GM18861 (cell line): ENCODE results near the gene KRTAP5-2.

Experiments used
- ATAC-seq: cut with Tn5 transposase; IDR thresholded peaks from one replicate; pipeline ENCODE4 v1.9.1; 2021; ENCODE audit not compliant: unreplicated experiment

The KRTAP5-2 gene

DNA sequence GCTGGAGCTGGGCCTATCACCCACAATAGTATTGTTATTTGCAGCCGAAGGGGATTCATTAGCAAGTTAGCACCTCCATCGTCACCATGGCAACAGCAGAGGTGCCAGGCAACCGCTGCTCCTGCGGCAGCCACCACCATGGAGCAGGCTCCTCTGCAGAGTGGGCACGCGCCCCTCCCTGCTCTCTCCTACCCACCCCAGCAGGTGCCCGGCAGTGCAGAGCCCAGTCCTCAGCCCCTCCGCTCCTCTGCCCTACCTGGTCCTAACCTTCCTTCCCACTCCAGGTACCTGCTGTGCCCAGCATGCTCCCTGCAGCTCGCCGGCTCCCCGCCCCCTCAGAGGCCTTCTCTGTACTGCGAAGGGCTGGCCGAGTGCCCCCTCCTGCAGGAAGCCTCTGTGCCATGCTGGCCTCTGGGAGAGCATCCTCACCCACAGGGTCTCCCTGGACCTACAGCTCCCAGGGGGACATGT is 29.6 kb downstream of the KRTAP5-2 start:
- ATAC-seq = no peak

DNA sequence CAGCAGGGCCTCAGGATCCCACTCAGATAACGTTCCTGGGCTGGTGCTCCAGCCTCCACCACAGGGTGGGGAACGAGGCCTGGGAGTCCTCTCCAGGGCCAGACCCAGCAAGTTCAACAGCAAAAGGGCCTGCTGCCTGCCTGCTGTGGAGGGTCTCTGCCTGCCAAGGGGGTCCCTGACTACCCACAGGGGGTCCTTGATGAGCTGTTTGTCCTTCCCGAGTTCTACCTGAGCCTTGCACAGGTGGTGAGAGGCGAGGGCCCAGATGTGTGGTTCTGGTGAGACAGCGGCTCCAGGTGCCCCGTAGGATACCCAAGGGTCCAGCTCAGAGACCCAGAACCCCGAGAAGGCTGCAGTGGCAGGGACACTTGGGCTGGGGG is 30.4 kb downstream of the KRTAP5-2 start:
- ATAC-seq = no peak

DNA sequence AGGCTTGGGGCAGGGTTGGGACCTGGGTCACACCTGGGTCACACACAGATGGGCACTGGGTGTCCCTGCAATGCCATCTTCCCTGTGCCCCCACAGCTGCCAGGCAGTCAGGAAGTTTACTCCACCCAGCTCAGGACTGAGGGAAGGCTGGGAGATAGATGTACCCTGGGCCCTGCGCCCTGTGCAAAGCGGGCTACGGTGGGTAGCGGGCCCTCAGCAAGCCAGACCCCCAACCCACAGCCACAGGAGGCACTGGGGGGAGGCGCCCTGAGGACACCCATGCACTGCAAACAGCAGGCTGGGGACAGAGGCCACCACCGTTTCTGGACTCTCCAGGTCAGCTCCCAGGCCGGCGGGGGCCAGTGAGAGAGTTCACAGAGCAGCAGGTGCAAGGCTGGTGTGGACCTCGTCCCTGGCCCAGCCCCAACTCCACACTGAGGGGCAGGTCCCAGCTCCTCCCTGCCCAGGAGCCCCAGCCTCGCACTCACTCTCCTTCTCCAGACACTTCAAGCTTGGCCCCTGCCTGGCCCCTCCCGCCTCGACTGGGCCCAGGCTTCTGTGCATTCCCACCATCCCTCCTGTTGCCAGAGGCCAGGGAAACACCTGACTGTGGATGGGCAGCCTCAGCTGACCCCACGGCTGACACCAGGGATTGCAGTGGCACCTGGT is 30.9 kb downstream of the KRTAP5-2 start:
- no peak for ATAC-seq

DNA sequence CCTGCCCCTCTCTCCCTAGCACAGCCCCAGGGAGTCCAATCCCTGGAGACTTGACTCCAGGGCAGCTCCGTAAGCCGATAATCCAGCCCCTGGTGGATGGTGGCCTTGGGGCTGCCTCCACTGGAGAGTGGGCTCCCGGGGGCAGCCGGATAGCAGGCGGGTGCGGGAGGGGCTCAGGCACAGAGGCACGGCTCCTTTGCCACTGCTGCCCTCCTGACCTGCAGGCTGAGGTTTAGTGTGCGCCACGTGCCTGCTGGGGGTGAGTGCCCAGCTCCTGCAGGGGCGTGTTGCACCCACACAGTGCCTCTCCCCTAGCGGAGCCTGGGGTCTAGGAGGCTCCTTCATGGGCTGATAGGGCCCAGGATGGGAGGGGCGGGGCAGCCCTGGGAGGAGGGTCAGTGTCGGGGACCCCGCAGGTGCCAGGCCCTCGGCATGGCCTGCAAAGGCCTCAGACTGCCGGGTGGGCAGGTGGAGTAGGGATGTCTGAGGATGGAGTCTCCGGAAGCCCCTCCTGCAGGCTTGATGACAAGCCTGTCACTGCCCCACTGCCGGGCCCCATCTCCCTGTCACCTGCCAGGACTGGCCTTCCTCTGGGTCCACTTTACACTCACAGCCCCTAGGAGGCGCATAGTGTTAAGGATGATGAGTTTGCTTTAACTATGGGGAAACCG is 31.6 kb downstream of the KRTAP5-2 start:
- ATAC-seq = no peak

DNA sequence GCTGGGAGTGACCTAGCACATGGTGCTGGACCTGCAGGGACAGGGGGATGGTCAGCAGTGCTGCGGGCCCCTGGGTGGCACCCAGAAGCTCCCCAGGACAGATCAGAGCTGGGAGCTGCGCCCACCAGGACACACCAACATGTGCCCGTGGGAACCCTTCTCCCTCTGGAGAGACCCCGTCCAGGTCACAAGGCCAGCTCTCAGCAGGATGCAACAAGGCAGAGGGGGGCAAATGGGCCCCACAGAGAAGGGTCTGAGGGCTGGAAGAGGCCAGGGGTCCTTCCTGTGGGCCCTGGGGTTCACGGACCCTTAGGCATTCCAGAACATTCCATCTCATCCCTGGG is 32.2 kb downstream of the KRTAP5-2 start:
- ATAC-seq = no peak

DNA sequence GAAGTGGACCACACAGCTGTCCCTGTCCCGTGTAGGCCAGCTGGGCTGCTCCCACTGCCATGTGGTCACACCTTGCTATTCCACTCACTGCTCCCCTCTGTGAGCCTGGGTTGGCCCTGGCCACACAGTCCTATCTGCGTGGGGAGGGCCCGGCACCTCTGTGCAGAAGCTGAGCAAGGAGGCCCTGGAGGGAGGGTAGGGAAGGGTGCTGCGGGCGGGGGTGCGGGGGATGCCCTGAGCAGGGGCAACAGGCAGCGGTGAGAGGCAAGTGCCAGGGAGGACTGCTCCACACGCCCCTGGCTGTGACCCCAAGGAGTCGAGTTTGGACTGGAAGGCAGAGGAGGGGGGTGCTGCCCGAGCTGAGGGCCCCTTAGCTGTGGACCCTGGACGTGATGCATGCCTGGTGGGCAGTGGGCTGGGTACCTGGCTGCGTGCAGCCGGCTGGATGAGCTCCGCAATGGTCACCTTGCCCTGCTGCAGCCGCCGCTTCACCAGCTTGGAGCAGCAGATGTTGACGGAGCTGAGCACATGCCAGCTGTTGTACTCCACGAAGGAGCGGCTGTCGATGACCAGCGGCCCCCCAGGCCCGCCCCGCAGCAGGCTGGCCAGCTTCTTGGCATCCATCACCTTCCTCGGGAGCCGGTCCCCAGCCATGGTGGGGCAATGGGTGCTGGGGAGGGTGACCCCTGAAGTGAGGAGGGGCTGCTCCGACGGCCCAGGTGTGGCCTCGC is 32.8 kb downstream of the KRTAP5-2 start:
- no peak for ATAC-seq

DNA sequence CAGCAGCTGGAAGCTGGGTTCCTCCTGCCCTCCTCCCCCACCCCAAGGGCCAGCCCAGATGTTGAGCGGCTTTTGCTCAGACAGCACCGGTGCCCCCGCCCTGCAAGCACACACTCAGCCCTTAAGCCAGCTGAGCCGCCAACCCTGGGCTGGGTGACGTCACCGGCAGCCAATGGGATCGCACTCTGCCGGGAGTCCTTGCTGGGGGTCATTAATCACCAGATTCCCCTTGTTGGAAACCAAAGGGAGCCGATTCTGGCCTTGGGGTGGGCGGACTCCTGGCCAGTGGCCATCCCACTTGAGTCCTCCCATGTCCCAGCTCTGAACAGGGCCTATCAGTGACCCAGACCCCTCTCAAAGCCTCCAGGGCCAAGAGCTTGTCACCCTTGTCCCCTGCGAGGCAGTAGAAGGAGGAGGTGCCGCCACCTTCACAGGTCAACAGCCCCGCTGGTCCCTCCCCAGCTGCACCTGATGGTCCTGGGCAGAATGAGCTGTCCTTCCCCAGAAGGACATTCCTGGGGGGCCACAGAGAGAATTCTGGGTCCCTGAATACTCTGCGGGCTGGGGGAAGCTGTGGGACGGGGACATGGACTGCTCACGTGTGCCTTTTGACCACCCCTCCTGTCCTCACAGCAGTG is 33.4 kb downstream of the KRTAP5-2 start:
- no peak for ATAC-seq

DNA sequence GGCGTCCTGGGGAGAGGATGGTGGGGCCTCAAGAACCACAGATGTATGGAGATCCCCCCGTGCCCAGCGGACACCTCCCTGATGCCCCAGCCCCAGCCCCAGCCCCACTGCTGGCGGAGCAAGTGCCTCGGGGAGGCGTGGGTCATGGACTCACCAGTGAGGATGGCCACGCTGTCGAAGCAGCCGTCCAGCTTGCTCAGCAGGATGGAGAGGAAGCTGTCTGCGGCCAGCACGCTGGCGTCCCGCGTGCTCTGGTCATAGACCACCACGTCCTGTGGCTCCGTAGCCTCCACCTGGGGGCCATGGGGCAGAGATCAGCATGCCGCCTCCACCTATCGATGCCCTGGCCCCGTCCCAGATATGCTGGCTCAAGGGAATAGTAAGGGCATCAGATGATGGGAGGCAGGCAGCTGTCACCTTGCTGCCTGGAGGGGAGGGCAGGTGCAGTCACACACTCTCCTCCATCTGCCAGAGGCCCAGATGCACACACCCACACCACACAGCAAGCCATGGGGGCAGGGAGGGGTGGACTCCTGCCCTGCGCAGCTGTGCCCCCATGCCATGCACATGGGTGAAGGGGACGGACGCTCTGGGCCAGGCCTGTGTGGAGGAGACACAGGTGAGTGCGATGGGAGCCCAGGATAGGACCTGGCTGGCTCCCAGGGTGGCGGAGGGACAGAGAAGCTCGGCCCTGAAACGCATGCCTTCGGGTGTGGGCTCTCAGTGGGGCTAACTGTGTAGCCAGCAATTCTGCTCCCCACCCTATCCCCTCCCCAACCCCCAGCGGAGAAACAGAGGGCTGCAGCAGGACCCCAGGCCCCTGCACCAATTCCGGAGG is 34.2 kb downstream of the KRTAP5-2 start:
- no peak for ATAC-seq

DNA sequence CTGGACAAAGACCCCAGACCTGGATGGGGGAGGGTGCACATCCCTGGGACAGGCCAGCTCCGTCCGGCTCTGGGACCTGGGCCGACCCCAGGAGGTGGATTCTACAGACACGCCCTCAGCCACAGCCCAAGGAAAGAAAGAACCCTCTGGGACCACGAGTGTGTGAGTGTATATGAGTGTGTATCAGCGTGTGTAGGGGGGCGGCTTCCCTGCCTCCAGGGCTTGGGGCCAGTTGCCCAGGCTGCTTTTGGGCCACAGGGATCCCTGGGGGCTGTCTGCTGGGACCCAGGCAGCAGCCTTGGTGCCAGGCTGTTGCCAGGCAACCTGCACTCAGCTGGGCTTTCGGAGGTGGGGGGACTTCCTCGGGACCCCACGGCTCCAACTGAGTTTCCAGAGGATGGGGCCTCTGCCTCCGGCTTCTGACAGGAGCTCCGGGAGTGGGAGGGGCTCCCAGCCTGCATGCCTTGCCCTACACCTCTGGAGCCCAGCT is 34.9 kb downstream of the KRTAP5-2 start:
- no peak for ATAC-seq

DNA sequence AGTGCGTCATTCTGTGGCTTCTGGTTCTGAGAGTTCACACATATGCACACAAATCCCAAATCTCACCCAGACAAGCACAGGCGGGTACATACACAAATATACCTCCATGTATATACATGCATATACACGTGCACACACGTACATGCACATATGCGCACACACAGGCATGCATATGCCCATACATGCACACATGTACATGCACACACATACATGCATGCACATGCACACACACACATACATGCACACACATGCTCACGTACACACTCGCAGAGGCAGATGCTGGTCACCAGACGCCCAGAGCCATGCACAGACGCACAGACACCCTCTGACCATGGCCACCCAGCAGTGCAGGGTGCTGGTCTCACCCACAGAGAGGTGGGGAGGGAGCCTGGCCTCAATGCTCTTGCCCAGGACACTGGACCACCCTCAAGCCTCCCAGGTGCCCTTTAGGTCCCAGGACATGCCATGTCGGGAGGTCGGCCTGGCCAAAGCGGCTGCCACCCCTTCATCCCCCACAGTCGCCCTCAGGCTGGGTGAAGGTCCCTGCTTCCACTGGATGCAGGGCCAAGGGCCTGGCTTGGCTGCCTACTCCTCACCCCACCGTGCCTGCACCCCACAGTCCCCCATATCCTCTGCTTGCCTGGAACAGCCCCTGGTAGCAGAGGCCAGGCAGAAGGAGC is 35.5 kb downstream of the KRTAP5-2 start:
- ATAC-seq = no peak

DNA sequence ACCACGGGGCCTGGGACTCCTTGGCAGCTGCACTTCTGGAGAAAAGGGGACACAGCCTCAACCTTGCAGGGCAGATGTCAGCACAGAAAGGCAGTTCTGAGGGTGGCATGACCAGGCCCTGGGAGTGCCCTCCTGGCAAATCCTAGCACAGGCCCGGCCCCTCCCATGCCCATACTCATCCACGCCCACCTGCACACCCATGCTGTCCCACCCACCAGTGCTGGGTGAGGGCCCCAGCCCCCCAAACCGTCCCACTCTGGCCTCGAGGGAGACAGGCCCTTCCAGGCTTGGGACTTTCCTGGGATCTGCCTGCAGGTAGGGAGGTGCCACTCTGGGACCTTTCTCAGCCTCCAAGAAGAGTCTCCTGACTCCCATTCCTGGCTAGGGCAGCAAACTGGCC is 36.1 kb downstream of the KRTAP5-2 start:
- ATAC-seq = no peak

DNA sequence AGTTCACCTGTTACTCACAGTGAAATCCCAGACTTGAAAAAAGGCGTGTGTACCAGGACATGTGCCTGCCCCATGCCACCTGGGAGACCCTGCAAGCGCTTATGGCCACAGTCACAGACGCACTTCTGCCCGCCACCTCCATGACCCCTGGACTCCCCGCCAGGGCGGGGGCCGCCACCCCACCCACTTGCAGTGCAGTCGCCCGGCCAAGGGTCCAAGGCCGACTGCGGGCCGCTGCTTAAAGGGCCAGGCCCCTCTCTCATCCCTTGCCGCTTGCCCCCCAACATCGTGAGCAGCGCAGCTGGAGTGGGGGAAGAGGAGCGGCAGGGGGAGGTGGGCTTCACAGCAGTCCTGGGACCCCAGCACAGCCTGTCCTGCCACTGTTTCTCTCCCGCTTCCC is 36.8 kb downstream of the KRTAP5-2 start:
- no peak for ATAC-seq

DNA sequence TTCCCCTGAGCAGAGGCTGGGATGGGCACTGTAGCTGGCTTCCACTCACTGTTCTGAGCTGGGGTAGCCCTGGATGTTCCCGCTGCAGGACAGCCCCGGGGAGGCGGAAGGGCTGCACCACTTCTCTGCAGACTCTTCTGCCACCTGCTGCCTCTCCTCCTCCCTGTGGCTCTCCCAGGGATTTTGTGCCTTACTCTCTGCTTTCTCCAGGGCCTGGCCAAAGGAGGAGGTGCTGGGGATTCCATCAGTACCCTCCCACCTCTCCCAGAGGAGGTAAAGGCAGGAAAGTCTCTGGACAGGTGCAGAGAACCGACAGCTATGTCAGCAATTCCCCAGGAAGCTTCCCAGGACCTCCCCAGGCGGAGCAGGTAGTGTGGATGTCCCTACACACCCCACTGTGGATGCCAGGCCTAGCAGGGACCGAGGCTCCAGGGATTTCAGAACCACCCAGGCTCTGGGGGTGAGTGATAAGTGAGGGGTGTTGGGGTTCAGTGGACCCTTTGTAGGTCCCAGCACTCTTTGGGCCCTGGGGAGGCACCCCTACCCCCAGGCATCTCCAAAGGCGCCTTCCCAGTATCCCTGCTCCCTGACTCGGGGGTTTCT is 37.3 kb downstream of the KRTAP5-2 start:
- no peak for ATAC-seq

DNA sequence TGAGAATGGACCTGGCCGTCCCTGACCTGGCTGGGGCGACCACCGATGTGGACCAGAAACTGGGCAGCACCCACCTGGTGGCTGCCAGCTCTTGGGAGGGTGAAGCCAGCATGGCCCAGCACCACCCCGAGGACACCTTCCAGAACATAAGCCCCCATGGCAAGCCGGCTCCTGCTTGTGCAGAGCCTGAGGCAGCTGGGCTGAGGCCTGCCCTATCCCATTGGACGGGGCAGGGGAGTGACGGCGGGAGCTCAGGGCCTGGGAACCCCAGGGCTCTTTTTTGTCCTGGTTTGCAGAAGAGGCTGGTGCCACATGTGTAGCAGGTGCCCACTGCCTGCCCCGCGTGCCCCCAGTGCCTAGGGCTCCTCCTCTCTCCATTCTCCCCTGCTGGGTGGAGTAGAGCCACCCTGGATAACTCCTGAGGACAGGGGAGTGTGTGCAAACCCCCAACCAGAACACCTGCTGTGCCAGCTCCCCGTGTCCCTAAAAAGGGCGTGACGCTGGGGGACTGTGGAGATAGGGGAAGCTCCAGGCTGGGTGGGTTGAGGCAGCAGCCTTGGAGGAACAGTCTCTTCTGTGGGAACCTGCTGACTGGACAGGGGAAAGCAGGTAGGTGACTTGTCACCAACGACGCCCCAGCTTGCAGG is 38.0 kb downstream of the KRTAP5-2 start:
- ATAC-seq = no peak

DNA sequence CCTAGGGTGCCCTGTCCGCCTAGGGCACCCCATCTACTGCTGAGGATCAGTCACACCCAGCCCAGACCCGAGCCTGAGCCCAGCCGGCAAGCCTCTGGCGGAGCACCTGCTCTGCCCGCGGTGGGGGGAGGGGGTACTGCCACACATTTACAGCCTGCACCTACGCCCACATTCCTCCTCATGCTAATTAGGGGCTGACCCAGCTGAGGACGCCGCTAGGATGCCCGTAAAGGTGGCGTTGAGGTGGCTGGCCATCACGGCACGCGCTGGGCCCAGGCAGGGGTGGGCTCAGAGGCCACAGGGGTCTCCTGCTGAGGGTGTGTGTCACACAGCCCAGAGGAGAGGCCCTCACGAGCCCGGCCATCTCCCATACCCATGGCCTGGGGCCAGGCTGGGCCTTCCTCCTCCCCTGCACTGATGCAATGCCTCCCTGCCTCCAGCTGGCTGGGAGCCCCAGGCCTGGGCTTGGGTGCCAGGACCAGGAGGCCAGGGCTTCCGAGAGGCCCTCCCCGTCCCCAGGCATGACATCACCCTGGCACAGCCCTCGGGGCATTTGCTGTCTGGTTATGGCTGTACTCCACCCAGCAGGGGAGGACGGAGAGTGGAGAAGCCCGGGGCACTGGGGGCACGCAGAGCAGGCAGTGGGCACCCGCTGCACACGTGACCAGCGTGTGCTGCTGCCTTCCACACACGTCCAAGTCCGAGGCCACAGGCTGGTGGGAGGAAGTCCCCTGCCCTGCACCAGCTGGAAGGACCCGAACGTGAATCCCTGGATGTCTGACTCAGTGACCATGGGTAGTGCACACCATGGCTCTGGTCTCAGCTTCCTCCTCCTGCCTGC is 38.8 kb downstream of the KRTAP5-2 start:
- ATAC-seq = no peak

DNA sequence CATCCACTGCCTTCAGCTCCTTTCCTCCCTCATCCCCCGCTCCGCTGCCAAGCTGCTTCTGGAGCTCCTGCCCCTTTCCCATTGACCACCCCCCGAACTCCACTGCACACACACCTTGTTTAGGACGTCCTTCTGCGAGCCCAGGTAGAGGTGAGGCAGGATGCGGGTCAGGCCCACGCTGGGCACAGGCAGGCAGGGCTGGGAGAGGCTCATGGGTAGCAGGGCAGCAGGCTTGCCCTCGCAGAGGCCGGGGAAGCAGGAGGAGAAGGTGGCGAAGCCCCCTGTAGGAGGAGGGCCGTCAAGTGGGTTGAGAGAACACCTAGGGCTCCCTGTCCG is 39.4 kb downstream of the KRTAP5-2 start:
- no peak for ATAC-seq

DNA sequence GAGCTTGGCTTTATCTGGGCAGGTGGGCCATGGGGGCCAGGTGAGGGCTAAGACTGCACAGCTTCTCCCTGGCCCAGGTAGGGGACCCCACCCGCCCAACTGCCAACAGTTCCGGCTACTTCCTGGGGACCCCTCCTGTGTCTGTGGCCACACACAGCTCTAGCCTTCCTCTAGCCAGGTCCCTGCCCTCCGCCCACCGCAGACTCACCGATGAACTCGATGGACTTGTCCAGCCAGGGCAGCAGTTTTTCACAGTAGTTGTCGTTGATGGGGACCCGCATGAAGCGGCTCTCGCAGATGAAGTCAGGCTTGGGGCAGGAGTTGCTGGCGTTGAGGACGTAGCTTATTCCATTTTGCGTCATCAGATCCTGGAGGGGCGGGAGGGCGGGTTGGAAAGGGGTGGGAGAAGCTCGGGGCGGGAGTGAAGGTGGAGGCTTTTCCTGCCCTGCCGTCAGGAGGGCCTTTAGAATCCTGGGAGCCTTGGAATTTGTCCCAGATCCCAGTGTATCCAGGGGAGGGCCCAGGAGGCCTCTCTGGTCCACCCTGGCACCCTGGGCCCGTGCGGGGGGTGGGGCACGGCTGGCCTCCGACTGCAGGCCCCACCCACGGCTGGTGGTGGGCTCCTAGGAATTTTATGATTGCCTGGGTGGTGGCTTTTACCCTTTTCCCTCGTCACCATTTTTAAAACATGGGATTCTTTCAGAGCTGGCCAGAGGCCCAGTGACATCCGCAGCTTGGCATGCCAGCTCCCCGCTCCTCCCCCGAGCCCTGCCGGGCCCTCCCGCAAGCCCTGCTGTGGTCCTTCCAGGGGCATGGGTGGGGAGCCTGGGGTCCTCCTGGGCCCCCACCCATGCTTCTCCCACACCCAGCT is 40.0 kb downstream of the KRTAP5-2 start:
- no peak for ATAC-seq
